ENCODE measurements around the gene DES.
A peak's percentile ranks its signal among the peaks of the same experiment; 100 is the strongest.

DES gene

DNA sequence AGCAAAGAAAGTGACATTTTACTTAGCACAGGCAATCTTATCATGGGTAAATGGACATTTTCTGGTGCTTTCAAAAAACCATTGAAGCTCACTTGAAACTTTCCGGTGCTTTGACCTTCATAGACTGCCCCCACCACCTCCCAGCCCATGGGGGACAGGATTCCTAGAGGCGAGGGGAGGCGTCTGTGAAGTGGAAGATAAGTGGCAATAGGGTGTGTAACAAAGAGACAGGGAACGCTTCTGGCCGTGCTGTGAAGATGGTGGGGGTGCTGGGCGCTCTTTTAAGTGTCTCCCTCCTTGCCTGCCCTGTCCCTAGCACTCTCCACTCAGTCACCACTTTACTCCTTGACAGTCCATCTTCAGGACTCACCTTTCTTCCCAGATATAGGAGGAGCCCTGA, 57.1 kb downstream of the DES start:
- no peak for DNase-seq (ENCODE audit: low spot score)

DNA sequence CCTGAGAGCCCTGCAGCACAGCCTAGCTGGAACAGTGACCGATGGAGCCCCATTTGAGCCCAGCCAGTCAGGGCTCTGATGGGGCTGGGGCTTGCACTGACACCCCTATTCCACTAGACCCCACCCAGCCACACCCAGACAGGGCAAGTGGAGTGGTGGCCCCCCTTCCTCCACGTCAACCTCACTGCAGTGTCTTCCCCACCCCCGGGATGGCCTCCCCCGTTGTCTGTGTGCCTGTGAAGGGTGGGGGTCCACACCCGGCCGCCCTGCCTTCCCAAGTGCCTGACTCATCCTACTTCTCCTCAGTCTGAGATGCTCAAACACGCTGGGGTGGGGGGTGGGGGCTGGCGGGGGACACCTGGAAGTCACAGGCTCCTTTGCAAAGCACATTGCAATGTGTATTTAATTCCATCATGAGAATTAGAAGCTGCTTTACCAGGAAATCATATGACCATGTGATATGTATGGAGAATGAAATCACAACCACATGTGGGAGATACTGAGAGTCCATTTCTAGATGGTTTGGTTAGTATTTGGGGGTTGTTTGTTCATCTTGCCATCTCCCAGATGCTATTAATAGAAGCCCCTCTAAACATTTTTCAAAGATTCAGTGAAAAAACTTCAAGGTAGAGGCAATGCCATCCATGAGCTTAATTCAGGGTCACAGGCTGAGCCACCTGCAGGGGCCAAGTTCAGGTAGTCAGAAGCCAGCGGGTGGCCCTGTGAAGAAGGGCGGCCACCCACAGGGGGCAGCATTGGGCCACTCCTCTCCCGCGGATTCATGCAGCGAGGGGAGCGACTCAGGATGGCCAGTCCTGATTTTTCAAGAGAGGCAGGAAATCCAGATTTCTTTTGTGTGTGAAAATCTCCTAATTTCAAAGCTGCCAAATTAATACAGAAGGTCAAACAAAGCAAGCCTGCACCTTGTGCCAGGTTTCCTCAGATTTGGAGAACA, 57.8 kb downstream of the DES start:
- peak; percentile 59 for DNase-seq (ENCODE audit: low spot score)
